Globus pallidus (tissue), 1 donor: ENCODE measurements around the gene GGCX.

Experiments used
- DNase-seq: peaks from one replicate; pipeline ENCODE4 v3.0.0-alpha.2; 2015; ENCODE audit warnings: low spot score

Gene GGCX

GRCh38 chr2:85516653-85517389, 44.5 kb downstream of the GGCX start:
- DNase-seq = no peak

DNA sequence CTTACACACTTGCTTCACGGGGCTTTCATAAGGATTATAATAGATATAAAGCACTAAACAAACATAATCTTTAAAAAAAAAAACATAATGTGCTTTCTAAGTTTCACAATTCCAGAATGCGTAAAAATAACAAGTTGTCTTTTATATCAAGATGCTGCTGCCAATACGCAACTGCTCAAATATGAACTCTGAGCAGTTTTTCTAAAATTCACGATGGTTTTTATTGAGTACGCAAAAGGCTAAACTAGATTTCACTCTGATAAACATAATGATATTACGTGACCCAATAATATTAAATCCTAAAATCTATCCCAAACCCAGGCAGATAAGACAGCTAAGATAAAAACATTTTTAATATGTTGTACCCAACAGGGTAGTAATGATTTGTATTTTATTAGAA, 47.0 kb downstream of the GGCX start:
- no peak for DNase-seq

- no peak for DNase-seq
Measured at GRCh38 chr2:85511008-85511811, 50.1 kb downstream of the GGCX start.

- DNase-seq = no peak
Measured at GRCh38 chr2:85506768-85507181, 54.5 kb downstream of the GGCX start.

DNA sequence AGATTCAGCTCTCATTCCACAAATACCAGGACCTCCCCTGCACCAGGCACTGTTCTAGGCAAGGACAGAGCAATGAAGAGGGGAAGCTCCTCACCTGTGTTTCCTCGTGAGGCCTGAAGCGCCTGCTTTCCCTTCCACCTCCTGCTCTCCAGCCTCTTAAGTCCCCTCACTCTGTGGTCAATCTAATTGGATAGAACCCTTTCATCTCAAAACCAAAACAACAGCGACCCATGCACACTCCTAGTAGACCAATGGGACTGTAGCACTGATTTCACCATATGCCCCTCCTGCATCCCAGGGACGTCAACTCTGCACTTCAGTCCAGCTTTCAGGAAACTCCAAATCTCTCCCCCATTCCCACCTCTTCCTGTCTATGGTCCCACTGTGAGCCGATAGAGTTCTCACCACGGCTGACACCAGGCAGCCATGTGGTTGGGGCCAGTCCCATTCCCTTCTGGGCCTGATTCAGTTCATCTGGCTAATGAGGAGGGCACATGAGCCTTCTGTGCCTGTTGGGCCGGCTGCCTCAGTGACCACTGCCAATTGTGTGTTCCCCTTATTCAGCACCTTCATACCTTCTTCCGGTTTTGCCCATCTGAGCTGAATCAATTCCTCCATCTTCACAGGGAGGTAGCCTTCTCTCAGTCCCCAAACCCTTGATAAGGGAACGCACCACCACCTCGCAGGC, 55.6 kb downstream of the GGCX start:
- DNase-seq = no peak

GRCh38 chr2:85504778-85505261, 56.5 kb downstream of the GGCX start:
- no peak for DNase-seq

- no peak for DNase-seq
Measured at GRCh38 chr2:85503851-85504777, 57.2 kb downstream of the GGCX start.

GRCh38 chr2:85503168-85503850, 58.0 kb downstream of the GGCX start:
- DNase-seq = no peak

DNA sequence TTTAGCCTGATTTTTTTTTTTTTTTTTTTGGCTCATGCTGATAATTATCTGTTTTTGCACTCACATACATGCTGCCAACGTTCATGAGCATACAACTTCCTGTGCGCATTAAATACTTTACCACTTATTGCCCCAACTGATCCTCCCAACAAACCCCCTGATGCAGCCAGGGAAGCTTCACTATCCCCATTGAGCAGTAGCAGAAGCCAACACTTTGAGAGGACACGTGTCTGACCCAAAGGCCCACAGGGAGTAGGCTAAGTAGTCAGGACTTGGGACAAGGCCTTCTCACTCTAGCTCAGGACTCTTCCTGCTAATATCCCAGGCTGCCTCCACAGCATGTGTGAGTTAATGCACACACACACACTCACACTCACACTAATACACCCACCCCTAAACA, 58.6 kb downstream of the GGCX start:
- no peak for DNase-seq

- no peak for DNase-seq
Measured at GRCh38 chr2:85501248-85501647, 60.0 kb downstream of the GGCX start.

DNA sequence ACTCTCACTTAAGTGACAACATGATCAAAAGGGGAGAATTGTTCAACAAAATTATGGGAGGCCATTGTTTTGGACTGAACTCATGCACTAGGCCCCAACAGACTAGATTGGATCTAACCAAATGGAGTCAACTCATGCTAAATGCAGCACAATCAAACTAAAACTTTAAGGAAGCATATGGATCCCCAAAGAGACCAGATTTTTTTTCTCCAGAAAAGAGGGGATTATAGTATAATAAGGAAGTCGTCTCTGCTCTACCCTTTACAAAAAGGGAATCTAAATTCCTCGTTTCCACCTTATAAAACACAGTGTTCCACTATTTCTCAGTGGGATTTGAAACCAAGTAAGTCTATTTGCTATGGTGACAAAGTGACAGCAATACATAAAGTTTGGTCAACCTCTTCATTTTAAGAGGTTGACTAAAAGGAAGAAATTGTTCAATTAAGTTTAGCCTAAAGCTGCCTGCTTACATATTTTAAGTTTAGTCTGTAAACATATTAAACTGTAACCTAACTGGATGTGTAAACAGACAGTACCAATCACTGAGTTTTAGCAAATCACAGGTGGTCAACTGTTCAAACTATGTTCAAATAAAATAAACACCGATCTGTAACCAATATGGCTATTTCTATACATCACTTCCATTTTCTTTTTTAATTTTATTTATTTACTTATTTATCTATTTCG, 63.2 kb downstream of the GGCX start:
- DNase-seq = no peak

DNA sequence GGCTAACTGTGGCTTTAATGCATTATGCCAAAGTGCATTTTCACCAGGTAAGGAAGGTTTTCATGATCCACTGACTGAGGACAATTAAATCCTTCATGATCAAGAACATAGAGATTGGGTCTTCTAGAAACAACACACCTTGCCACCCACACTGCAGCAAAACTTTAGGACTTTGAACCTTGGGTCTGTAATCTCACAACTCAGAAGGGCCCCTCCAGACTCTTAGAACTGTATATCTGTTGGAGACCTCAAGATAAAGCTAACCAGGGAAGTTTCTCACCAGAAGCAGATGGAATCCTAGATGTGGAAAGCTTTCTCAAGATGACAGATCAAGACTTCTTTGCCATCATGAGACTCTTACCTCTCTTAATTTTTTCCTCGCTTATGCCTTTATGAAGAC, 64.9 kb downstream of the GGCX start:
- DNase-seq = no peak
